Raji (cell line): Measurements from ENCODE around the gene BNC2.

Experiments
- POLR2A ChIP-seq: IDR thresholded peaks from 2 replicates; pipeline ENCODE4 v1.6.1; 2011; ENCODE audit warnings: low read depth, low read length, control low read depth; ENCODE audit not compliant: insufficient read depth

The BNC2 gene

DNA sequence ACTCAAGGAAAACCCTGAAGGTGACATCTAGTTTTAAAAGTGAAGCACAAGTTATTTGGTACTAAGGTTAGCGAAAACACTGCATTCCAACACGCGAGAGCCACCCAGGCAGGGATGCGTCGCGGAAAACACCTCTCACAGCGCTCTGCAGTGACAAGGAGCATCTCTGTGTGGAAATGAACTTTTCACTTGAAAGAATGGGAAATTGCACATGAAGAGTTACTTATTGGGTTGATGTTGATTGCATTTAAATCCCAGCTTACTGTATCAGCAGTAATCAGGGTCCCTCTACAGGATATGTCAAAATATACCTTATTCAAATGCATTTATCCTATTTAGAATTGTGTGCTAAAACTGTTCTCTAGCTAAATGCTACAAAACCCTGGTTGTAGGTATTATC lies 144.4 kb downstream of the BNC2 start:
- no peak for TF ChIP-seq POLR2A

DNA sequence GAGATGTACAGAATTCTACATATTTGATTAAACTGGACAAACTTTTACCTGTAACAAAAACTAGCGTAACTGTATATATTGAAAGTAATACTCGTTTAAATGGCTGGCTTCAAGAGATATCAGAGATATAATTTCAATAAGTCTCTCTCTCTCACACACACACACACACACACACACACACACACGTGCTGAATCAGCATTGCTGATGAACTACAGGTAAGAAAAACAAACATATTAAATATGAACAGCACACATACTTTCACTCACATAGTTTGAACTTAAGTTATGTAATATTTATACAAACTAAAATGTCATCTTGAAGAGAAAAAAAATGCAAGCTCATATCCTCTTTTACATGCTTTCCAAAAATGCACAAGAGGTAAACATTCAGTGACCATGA lies 145.4 kb downstream of the BNC2 start:
- TF ChIP-seq POLR2A, result no peak

- no peak for TF ChIP-seq POLR2A
Observed at GRCh38 chr9:16721972-16722371, 148.5 kb downstream of the BNC2 start.

DNA sequence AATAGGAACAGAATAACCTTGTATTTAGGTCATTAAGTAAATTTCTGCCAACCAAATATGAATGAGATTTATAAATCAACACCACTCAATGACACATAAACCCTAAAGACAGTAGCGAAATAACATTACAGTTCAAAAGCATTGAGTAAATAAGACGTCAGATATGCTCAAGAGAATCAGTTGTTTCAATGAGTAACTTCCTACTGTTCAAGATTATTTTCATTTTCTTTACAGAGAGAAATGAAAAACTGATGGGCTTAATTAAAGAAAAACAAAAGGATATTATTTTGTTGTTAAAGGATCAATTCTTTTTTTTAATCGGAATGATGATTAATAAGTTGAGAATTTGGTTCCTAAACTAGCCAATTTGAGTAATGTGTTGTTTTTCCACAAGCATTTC lies 150.1 kb downstream of the BNC2 start:
- TF ChIP-seq POLR2A, result no peak

GRCh38 chr9:16719921-16720320 lies 150.5 kb downstream of the BNC2 start:
- TF ChIP-seq POLR2A, result no peak

DNA sequence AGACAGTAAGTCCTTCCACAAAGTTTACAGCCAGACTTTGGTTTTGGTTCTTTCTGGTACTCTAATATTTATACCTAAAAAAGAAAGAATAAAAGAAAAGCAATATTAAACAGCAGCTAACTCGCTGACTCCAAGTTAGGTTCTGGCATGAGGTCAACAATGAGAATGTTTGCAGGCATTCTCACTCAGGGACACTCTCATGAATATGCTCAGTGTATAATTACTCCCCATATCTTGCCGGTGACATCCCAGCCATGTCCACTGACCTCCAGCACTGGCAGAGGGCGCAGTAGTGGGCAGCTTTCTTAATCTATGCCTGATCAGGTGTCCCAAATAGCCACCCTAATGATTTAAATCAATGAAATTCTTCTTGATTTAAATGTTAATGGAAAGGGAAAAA lies 151.5 kb downstream of the BNC2 start:
- no peak for TF ChIP-seq POLR2A

DNA sequence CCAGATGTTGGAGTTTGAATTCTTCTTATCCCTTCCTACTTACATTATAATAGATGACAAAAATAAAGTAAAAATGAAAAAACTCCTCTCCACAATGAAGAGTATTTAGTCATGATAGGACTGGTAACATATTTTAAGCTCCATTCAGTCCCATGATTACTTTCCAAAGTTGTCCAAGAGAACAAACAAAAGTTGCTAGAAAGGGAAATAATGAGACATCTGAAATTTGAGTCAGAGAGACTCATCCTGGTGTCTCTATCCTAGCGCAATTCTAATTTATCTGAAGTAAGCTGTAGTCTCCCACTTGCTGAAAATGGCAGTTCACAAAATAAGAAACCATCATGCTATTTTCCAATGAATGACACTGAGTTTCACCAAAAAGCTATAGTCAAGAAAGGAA lies 152.2 kb downstream of the BNC2 start:
- no peak for TF ChIP-seq POLR2A

GRCh38 chr9:16716601-16717000 lies 153.9 kb downstream of the BNC2 start:
- no peak for TF ChIP-seq POLR2A

GRCh38 chr9:16715404-16715803 lies 155.1 kb downstream of the BNC2 start:
- TF ChIP-seq POLR2A, result no peak

GRCh38 chr9:16712787-16713186 lies 157.7 kb downstream of the BNC2 start:
- no peak for TF ChIP-seq POLR2A

DNA sequence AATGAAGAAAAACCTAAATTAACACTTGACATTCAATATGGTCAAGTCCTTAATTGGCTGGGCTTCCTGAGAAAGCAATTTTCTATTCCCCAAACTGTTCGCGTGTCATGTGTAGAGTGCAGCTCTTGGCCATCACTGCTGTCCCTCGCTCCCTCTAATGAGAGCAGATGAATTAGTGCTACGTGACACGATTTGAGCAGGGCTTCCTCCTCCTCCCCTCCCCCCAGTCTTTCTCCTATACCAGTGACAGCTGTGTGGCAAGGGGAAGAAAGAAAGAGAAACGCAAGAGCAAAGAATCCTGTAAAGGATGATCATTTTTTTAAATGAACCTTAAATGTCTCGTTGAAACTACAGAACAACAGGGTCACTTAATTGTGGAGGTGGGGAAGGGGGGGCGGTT lies 159.6 kb downstream of the BNC2 start:
- TF ChIP-seq POLR2A, result no peak

- no peak for TF ChIP-seq POLR2A
Observed at GRCh38 chr9:16709924-16710323, 160.5 kb downstream of the BNC2 start.

DNA sequence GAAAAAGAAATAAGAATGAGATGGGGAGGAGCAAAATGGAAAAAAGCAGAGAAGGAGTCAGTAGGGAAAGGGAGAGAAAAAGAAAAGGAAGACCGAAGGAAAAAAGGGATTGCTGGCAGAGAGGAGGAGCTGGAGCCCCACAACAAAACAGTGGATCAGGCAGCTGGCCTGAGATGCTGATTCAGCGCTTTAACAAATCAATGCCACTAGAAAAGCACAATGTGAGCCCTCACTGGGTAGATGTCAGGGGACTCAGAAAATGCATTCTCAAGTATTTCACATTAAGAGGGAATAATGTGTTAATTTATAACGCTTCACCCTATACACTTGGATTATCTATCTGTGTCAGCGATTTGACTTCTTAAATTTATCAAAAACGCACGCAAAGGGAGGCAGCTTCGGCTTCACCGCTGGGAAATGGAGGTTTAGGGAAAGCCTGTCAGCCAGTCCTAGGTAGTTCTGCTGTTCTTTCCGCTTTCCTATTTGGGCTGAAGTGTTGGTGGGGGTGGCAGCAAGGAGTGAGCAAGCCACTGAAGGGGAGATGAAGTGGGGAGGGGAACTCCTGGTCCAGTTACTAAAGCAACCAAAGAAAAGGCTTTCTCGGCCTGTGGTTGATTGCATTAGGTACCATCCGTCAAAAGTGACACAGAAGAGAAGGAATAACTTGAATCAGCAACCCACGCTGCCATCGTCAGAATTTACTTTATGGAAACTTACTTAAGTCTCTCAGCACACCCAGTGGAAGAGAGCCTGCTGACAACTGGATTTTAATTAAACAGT lies 161.6 kb downstream of the BNC2 start:
- no peak for TF ChIP-seq POLR2A

- TF ChIP-seq POLR2A, result no peak
Observed at GRCh38 chr9:16705111-16705604, 165.3 kb downstream of the BNC2 start.

- no peak for TF ChIP-seq POLR2A
Observed at GRCh38 chr9:16704116-16705110, 166.1 kb downstream of the BNC2 start.

- no peak for TF ChIP-seq POLR2A
Observed at GRCh38 chr9:16701347-16701746, 169.1 kb downstream of the BNC2 start.

DNA sequence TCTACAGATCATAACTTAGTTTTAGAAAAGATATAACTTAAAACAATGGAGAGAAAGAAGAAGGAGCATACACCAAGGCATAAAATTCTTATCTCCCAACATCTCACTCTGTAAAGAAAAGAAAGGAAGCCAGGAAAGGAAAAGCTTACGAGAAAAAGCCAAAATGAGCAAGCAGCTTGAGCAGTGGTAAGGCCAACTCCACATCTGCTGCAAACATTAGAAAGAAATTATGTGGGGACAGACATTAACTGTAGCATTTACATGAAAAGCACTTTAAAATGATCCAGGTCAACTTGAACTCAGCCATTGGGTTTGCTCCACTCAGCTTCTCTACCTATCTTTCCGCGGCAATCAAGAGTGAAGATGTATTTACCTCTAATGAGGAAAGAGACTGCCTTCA lies 176.9 kb downstream of the BNC2 start:
- no peak for TF ChIP-seq POLR2A

DNA sequence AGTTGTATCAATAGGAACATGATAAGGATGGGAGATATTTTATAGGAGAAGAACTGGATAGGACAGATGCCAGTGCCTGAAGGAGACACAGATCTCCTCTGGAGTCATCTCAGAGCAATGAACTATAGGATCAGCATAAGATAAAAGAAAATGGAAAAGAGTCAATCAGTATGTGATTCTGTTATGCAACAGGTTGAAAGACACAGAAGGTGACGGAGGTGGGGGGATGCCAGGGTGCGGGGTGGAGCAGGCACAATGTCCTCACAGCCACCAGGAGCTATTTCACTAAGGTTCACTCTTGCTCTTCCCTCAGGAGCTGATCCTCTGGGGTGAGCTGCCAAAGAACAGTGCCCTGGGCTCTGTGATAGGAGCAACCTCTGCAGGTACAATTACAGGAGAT lies 179.8 kb downstream of the BNC2 start:
- TF ChIP-seq POLR2A, result no peak
